GM12878 (cell line): ENCODE measurements around the gene FARS2. TPM values are rescaled to one million over a fixed set of nuclear protein-coding genes. Genes with fewer than 3 reads are reported as not detected.

Experiments
- CUX1 ChIP-seq: IDR thresholded peaks from 2 replicates; pipeline ENCODE4 v1.6.1; 2012; ENCODE audit warnings: improper control_type of control experiment, low read depth, low read length; ENCODE audit not compliant: insufficient replicate concordance
- KDM1A ChIP-seq: fragments of 200-600 bp; sonication (generic); IDR thresholded peaks from 2 replicates; pipeline ENCODE4 v1.6.1; 2016; ENCODE audit warnings: borderline replicate concordance
- MEF2A ChIP-seq: IDR thresholded peaks from 2 replicates; pipeline ENCODE4 v1.6.1; 2011; ENCODE audit warnings: low read depth, mild to moderate bottlenecking, low read length, moderate library complexity; ENCODE audit not compliant: insufficient read depth
- MTA3 ChIP-seq: IDR thresholded peaks from 2 replicates; pipeline ENCODE4 v1.6.1; 2012; ENCODE audit warnings: low read length, inconsistent platforms, borderline replicate concordance
- RELB ChIP-seq: fragments of 450-650 bp; IDR thresholded peaks from 2 replicates; pipeline ENCODE4 v1.6.1; 2017; ENCODE audit warnings: low read depth, mild to moderate bottlenecking, moderate library complexity
- polyA plus RNA-seq, 11 experiments: library from polyadenylated mRNA; depleted of rRNA in 4 of 11; unstranded in 6 of 11; stranded (reverse) in 5 of 11; fragments of >200 nt; fragmentation: Nextera tagmentation in 4 of 11; fragmentation: Illumina TruSeq in 1 of 11; extraction: Ambion mirVana in 4 of 11; extraction: Trizol in 1 of 11; gene quantifications; 1 replicate in 1 of 11; 2 replicates in 10 of 11; pipeline versions ENCODE4 v1.2.1 to v1.2.3, GENCODE V29; 2011 to 2016; ENCODE audit warnings: inconsistent platforms in 2 of 11, missing spikeins in 2 of 11, low read depth in 1 of 11
- total RNA-seq, 4 experiments: library from RNA; depleted of rRNA in 3 of 4; stranded (reverse); fragments of >200 nt in 3 of 4; fragmentation: Illumina TruSeq in 1 of 4; extraction: Trizol in 1 of 4; gene quantifications; 2 replicates each; pipeline versions ENCODE4 v1.2.1 to v1.2.3, GENCODE V29; 2013 to 2021

The FARS2 gene
- total and polyA plus RNA-seq, 10 of the 15 experiments (the other 5 are each of a cell fraction or from before 2014, with no cell fraction given) = 16.8 to 46.7 (median 25.6) TPM

GRCh38 chr6:5706124-5707033 is 445.1 kb downstream of the FARS2 start (continued):
- TF ChIP-seq CUX1 = no peak
- no peak for TF ChIP-seq RELB
- TF ChIP-seq MTA3 = no peak
- no peak for TF ChIP-seq KDM1A
- TF ChIP-seq MEF2A = no peak
